ENCODE measurements around the gene KDELR3.

The KDELR3 gene

GRCh38 chr22:38467904-38468442 lies at the start of gene KDELR3:
Gene KDELR3, plus strand, starts transcription at chr22:38468096. Its CDS starts 138 bp downstream, at chr22:38468234.
- FAIRE-seq = no peak

- FAIRE-seq = no peak
Observed at GRCh38 chr22:38418589-38418988, 49.3 kb upstream of the KDELR3 start.

- FAIRE-seq = no peak
Observed at GRCh38 chr22:38419121-38419857, 48.6 kb upstream of the KDELR3 start.

GRCh38 chr22:38419858-38420160 lies 48.1 kb upstream of the KDELR3 start:
- FAIRE-seq = no peak

GRCh38 chr22:38420734-38421133 lies 47.2 kb upstream of the KDELR3 start:
- FAIRE-seq = no peak

- no peak for FAIRE-seq
Observed at GRCh38 chr22:38422611-38423511, 45.0 kb upstream of the KDELR3 start.

- no peak for FAIRE-seq
Observed at GRCh38 chr22:38423512-38424503, 44.1 kb upstream of the KDELR3 start.

GRCh38 chr22:38424525-38425080 lies 43.3 kb upstream of the KDELR3 start:
- no peak for FAIRE-seq

- no peak for FAIRE-seq
Observed at GRCh38 chr22:38426628-38427027, 41.3 kb upstream of the KDELR3 start.

- no peak for FAIRE-seq
Observed at GRCh38 chr22:38427465-38427864, 40.4 kb upstream of the KDELR3 start.

- FAIRE-seq = no peak
Observed at GRCh38 chr22:38427940-38428339, 40.0 kb upstream of the KDELR3 start.

GRCh38 chr22:38428714-38429113 lies 39.2 kb upstream of the KDELR3 start:
- FAIRE-seq = no peak

- no peak for FAIRE-seq
Observed at GRCh38 chr22:38429499-38430068, 38.3 kb upstream of the KDELR3 start.

- FAIRE-seq = no peak
Observed at GRCh38 chr22:38431266-38432010, 36.5 kb upstream of the KDELR3 start.

- FAIRE-seq = no peak
Observed at GRCh38 chr22:38432264-38432663, 35.6 kb upstream of the KDELR3 start.

- no peak for FAIRE-seq
Observed at GRCh38 chr22:38433871-38434270, 34.0 kb upstream of the KDELR3 start.

- no peak for FAIRE-seq
Observed at GRCh38 chr22:38435010-38435409, 32.9 kb upstream of the KDELR3 start.

GRCh38 chr22:38435965-38436364 lies 31.9 kb upstream of the KDELR3 start:
- no peak for FAIRE-seq

- FAIRE-seq = no peak
Observed at GRCh38 chr22:38436629-38437395, 31.1 kb upstream of the KDELR3 start.

- FAIRE-seq = no peak
Observed at GRCh38 chr22:38437416-38437815, 30.5 kb upstream of the KDELR3 start.
